Skeletal muscle satellite cell (primary cell): ENCODE measurements around the gene RBBP6. TPM values are rescaled to one million over a fixed set of nuclear protein-coding genes. Genes with fewer than 3 reads are reported as not detected.
A peak's percentile ranks its signal among the peaks of the same experiment; 100 is the strongest.
"Not testable (repeated sequence)": the region's sequence is repeated elsewhere in the genome, so short reads cannot be mapped to it uniquely, and the experiment has no call there.

Source experiments
- H3K27me3 ChIP-seq: 2 replicates; pipeline ENCODE4 v1.7.0; 2013; ENCODE audit warnings: low read length; ENCODE audit not compliant: control insufficient read depth, insufficient read depth
- H3K36me3 ChIP-seq: 2 replicates; pipeline ENCODE4 v1.7.0; 2013; ENCODE audit warnings: mild to moderate bottlenecking, control low read depth, low read length; ENCODE audit not compliant: insufficient read depth
- H3K4me1 ChIP-seq: 2 replicates; pipeline ENCODE4 v1.7.0; 2013; ENCODE audit warnings: low read length; ENCODE audit not compliant: control insufficient read depth, insufficient read depth
- H3K4me2 ChIP-seq: 2 replicates; pipeline ENCODE4 v1.7.0; 2013; ENCODE audit warnings: mild to moderate bottlenecking, low read length
- H3K4me3 ChIP-seq: 2 replicates; pipeline ENCODE4 v1.7.0; 2013; ENCODE audit warnings: low read length
- H3K9ac ChIP-seq: 2 replicates; pipeline ENCODE4 v1.7.0; 2013; ENCODE audit warnings: mild to moderate bottlenecking, low read depth, low read length, moderate library complexity
- H3K9me3 ChIP-seq: replicated peaks from 2 replicates; pipeline ENCODE4 v1.7.0; 2013; ENCODE audit warnings: mild to moderate bottlenecking, control low read depth, low read length
- total RNA-seq: library from RNA; depleted of rRNA; stranded (reverse); fragments of >200 nt; gene quantifications from 2 replicates; pipeline ENCODE4 v1.2.3, GENCODE V29; 2012; rRNA removed

RBBP6 gene
- total RNA-seq, result 19.2 and 28.1 TPM in 2 replicates

GRCh38 chr16:24539295-24539849, at the start of gene RBBP6:
Gene RBBP6, plus strand, starts transcription at chr16:24539566. Its CDS starts 1,061 bp downstream, at chr16:24540627.
- H3K36me3 ChIP-seq, result no peaks in the 10 kb centered on the region
- H3K9ac ChIP-seq, result peak within 1 kb of the TSS; percentile 100
- H3K27me3 ChIP-seq, result no peaks in the 10 kb centered on the region
- H3K4me1 ChIP-seq, result peaks cover 24% of the 10 kb centered on the region
- peak within 1 kb of the TSS; percentile 77 for H3K4me3 ChIP-seq
- no peaks in the 10 kb centered on the region for H3K9me3 ChIP-seq
- H3K4me2 ChIP-seq, result peak within 1 kb of the TSS; percentile 94

- no peaks in the 10 kb centered on the region for H3K4me1 ChIP-seq
- no peaks in the 10 kb centered on the region for H3K36me3 ChIP-seq
- no peak overlapping the region for H3K4me3 ChIP-seq
- H3K9ac ChIP-seq, result no peak overlapping the region
- no peaks in the 10 kb centered on the region for H3K9me3 ChIP-seq
- no peak overlapping the region for H3K4me2 ChIP-seq
- H3K27me3 ChIP-seq, result no peaks in the 10 kb centered on the region
These were observed 48.5 kb upstream of the RBBP6 start for GRCh38 chr16:24490866-24491265.

- no peak overlapping the region for H3K4me3 ChIP-seq
These were observed 47.6 kb upstream of the RBBP6 start for GRCh38 chr16:24491731-24492130.

GRCh38 chr16:24493821-24494220, 45.5 kb upstream of the RBBP6 start:
- Histone ChIP-seq H3K9ac (no peak overlapping the region), H3K27me3 (no peaks in the 10 kb centered on the region), H3K4me2 (no peak overlapping the region), H3K4me1 (no peaks in the 10 kb centered on the region), H3K9me3 (no peaks in the 10 kb centered on the region), H3K4me3 (no peak overlapping the region), H3K36me3 (no peaks in the 10 kb centered on the region)

More at GRCh38 chr16:24491731-24492130, 47.6 kb upstream of the RBBP6 start:
- H3K27me3 ChIP-seq, result no peaks in the 10 kb centered on the region
- no peak overlapping the region for H3K9ac ChIP-seq
- no peaks in the 10 kb centered on the region for H3K36me3 ChIP-seq
- no peaks in the 10 kb centered on the region for H3K4me1 ChIP-seq
- H3K4me2 ChIP-seq, result no peak overlapping the region
- no peaks in the 10 kb centered on the region for H3K9me3 ChIP-seq

- not testable (repeated sequence) for H3K9ac ChIP-seq, H3K36me3 ChIP-seq, H3K4me1 ChIP-seq, H3K4me2 ChIP-seq, H3K9me3 ChIP-seq, H3K4me3 ChIP-seq, H3K27me3 ChIP-seq
These were observed 44.2 kb upstream of the RBBP6 start for GRCh38 chr16:24495207-24495606.

- H3K9me3 ChIP-seq, result no peaks in the 10 kb centered on the region
- H3K36me3 ChIP-seq, result no peaks in the 10 kb centered on the region
- no peak overlapping the region for H3K4me3 ChIP-seq
- H3K4me2 ChIP-seq, result no peak overlapping the region
- H3K4me1 ChIP-seq, result no peaks in the 10 kb centered on the region
- peaks cover 5% of the 10 kb centered on the region for H3K27me3 ChIP-seq
- H3K9ac ChIP-seq, result no peak overlapping the region
These were observed 41.9 kb upstream of the RBBP6 start for GRCh38 chr16:24497440-24497839.

- Histone ChIP-seq H3K27me3 (peaks cover 5% of the 10 kb centered on the region), H3K4me2 (no peak overlapping the region), H3K9ac (no peak overlapping the region), H3K4me1 (no peaks in the 10 kb centered on the region), H3K4me3 (no peak overlapping the region), H3K9me3 (no peaks in the 10 kb centered on the region), H3K36me3 (no peaks in the 10 kb centered on the region)
These were observed 40.1 kb upstream of the RBBP6 start for GRCh38 chr16:24499193-24499814.

GRCh38 chr16:24504472-24505345, 34.7 kb upstream of the RBBP6 start:
- H3K4me1 ChIP-seq, result no peaks in the 10 kb centered on the region
- no peak overlapping the region for H3K9ac ChIP-seq
- peaks cover 11% of the 10 kb centered on the region for H3K27me3 ChIP-seq
- H3K36me3 ChIP-seq, result no peaks in the 10 kb centered on the region
- no peaks in the 10 kb centered on the region for H3K9me3 ChIP-seq
- H3K4me3 ChIP-seq, result no peak overlapping the region
- no peak overlapping the region for H3K4me2 ChIP-seq

GRCh38 chr16:24505959-24506358, 33.4 kb upstream of the RBBP6 start:
- Histone ChIP-seq H3K9me3 (no peaks in the 10 kb centered on the region), H3K9ac (no peak overlapping the region), H3K27me3 (peaks cover 7% of the 10 kb centered on the region), H3K36me3 (no peaks in the 10 kb centered on the region), H3K4me2 (no peak overlapping the region), H3K4me3 (no peak overlapping the region), H3K4me1 (no peaks in the 10 kb centered on the region)

GRCh38 chr16:24507959-24508480, 31.3 kb upstream of the RBBP6 start:
- Histone ChIP-seq H3K4me1 (no peaks in the 10 kb centered on the region), H3K4me3 (no peak overlapping the region), H3K36me3 (no peaks in the 10 kb centered on the region), H3K9ac (no peak overlapping the region), H3K9me3 (no peaks in the 10 kb centered on the region), H3K4me2 (no peak overlapping the region), H3K27me3 (peaks cover 13% of the 10 kb centered on the region)

GRCh38 chr16:24508614-24509013, 30.8 kb upstream of the RBBP6 start:
- H3K27me3 ChIP-seq, result peaks cover 15% of the 10 kb centered on the region

More at GRCh38 chr16:24508614-24509013, 30.8 kb upstream of the RBBP6 start:
- H3K4me1 ChIP-seq, result no peaks in the 10 kb centered on the region
- no peaks in the 10 kb centered on the region for H3K36me3 ChIP-seq
- no peak overlapping the region for H3K4me2 ChIP-seq
- H3K9ac ChIP-seq, result no peak overlapping the region
- H3K9me3 ChIP-seq, result no peaks in the 10 kb centered on the region
- no peak overlapping the region for H3K4me3 ChIP-seq
